ENCODE data around the gene TDP1.

The TDP1 gene

DNA sequence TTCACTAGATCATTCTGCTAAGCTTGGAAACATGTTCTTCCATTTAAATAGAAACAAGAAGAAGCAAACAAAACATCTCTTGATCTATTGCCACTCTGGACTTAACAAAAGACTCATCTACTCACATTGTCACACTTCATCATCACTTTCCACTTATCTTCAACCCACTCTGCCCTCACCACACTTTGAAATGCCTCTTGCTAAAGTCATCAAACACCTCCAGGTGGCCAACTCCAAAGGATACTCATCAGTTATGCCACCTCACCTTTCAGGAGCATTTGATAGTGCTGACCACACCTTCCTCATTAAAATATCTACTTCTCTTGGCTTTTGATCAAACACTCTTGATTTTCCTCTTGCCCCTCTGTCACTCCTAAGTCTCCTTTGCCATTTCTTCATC lies 8.4 kb upstream of the TDP1 start:
- no peaks in the 10 kb centered on the region for H3K27me3 ChIP-seq (replicated peaks; ENCODE audit: control insufficient read depth, insufficient read depth, low read length)
- no peak for TF ChIP-seq CTCF (IDR thresholded peaks at IDR 0.05; ENCODE audit: insufficient read depth, low read length, poor library complexity, severe bottlenecking)

GRCh38 chr14:89952576-89952975 lies 3.2 kb upstream of the TDP1 start:
- no peak for TF ChIP-seq CTCF (IDR thresholded peaks at IDR 0.05; ENCODE audit: insufficient read depth, low read length, poor library complexity, severe bottlenecking)
- Histone ChIP-seq H3K27me3 (replicated peaks; ENCODE audit: control insufficient read depth, insufficient read depth, low read length) (no peaks in the 10 kb centered on the region), H3K4me3 (replicated peaks; ENCODE audit: low read depth, low read length) (no peak overlapping the region), H3K36me3 (ENCODE audit: control insufficient read depth, insufficient read depth, low read length) (no peaks in the 10 kb centered on the region; the same call in 1 of the 2 replicates)
- no peak for DNase-seq (ENCODE audit: extremely low read depth, insufficient read length)

More for the DNA sequence above, 8.4 kb upstream of the TDP1 start:
- no peak for DNase-seq (ENCODE audit: extremely low read depth, insufficient read length)
- no peak overlapping the region for H3K4me3 ChIP-seq (replicated peaks; ENCODE audit: low read depth, low read length)
- no peaks in the 10 kb centered on the region; the same call in 1 of the 2 replicates for H3K36me3 ChIP-seq (ENCODE audit: control insufficient read depth, insufficient read depth, low read length)

DNA sequence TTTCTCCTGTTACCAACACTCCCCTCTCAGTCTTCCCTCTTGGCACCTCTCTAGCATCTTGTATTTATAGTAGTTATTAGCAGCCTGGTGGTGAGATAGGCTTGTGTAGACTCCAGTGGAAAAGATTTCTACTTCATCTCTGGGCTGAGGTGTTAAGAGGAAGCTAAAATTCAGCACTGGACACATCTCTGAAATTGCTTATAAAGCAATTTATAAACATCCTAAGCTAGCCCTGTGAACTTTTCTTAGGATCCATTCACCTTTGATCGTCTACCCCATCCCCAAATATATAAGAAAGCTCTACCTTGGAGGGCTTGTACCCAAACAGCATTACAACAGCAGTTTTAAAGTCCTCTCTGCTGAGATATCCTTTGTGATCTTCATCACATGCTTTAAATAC lies 2.1 kb upstream of the TDP1 start:
- DNase-seq (ENCODE audit: extremely low read depth, insufficient read length) = no peak
- H3K36me3 ChIP-seq (ENCODE audit: control insufficient read depth, insufficient read depth, low read length) = peaks cover 3% of the 10 kb centered on the region
- no peak for TF ChIP-seq CTCF (IDR thresholded peaks at IDR 0.05; ENCODE audit: insufficient read depth, low read length, poor library complexity, severe bottlenecking)
- no peak overlapping the region for H3K4me3 ChIP-seq (replicated peaks; ENCODE audit: low read depth, low read length)
- H3K27me3 ChIP-seq (replicated peaks; ENCODE audit: control insufficient read depth, insufficient read depth, low read length) = no peaks in the 10 kb centered on the region

GRCh38 chr14:89954070-89955021 lies 1.4 kb upstream of the TDP1 start, which contains the start of gene EFCAB11:
Gene EFCAB11 (minus strand): TSS chr14:89954730. CDS start chr14:89954660, 70 bp downstream.
- Histone ChIP-seq H3K27me3 (replicated peaks; ENCODE audit: control insufficient read depth, insufficient read depth, low read length) (no peaks in the 10 kb centered on the region), H3K36me3 (ENCODE audit: control insufficient read depth, insufficient read depth, low read length) (peaks cover 5% of the 10 kb centered on the region), H3K4me3 (replicated peaks; ENCODE audit: low read depth, low read length) (peak within 1 kb of the TSS; percentile 84)
- no peak for TF ChIP-seq CTCF (IDR thresholded peaks at IDR 0.05; ENCODE audit: insufficient read depth, low read length, poor library complexity, severe bottlenecking)
- DNase-seq (ENCODE audit: extremely low read depth, insufficient read length) = peak; percentile 94

- no peak for DNase-seq (ENCODE audit: extremely low read depth, insufficient read length)
- no peak for TF ChIP-seq CTCF (IDR thresholded peaks at IDR 0.05; ENCODE audit: insufficient read depth, low read length, poor library complexity, severe bottlenecking)
- H3K4me3 ChIP-seq (replicated peaks; ENCODE audit: low read depth, low read length) = peak overlapping the region; percentile 84
- no peaks in the 10 kb centered on the region for H3K27me3 ChIP-seq (replicated peaks; ENCODE audit: control insufficient read depth, insufficient read depth, low read length)
- peaks cover 5% of the 10 kb centered on the region for H3K36me3 ChIP-seq (ENCODE audit: control insufficient read depth, insufficient read depth, low read length)
Observed at GRCh38 chr14:89955022-89955744, 544 bp upstream of the TDP1 start.

Data from GM06990 (cell line).